ENCODE data around the gene PADI6. TPM values are rescaled to one million over a fixed set of nuclear protein-coding genes. Genes with fewer than 3 reads are reported as not detected.

Gene PADI6
- total RNA-seq, 1 donor from 2014 or later = not detected

DNA sequence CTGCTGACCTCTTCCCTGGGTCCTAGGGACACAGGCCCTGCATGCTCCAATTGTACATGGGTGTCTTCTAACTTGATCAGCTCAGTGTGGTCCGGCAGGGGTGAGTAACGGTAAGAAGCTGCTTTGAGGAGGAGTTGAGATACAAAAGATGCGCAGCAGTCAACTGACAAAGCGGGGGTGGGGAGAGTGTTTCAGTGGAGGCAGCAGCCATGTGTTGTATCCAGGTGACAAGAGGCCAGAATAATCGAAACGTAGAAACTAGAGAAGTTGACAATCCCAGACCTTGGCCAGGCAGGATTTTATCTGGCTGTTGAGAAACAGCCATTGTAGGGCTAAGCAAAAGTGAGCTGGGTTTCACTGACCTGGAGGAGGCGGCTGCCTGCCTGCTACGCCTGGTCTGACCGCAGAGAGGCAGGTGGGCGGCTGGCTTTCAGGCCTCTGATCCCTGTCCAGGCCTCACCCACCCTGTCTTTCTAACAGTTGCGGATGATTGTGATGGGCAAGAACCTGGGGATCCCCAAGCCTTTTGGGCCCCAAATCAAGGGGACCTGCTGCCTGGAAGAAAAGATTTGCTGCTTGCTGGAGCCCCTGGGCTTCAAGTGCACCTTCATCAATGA lies 28.8 kb downstream of the PADI6 start:
- Mint-ChIP-seq H3K36me3 (ENCODE audit: low read depth) (no peaks in the 10 kb centered on the region), H3K9me3 (no peaks in the 10 kb centered on the region), H3K27me3 (ENCODE audit: low read depth) (no peaks in the 10 kb centered on the region), H3K4me3 (no peak overlapping the region), H3K4me1 (peaks cover 4% of the 10 kb centered on the region), H3K27ac (ENCODE audit: unreplicated experiment) (no peak overlapping the region)
- TF ChIP-seq, protein P1, sequence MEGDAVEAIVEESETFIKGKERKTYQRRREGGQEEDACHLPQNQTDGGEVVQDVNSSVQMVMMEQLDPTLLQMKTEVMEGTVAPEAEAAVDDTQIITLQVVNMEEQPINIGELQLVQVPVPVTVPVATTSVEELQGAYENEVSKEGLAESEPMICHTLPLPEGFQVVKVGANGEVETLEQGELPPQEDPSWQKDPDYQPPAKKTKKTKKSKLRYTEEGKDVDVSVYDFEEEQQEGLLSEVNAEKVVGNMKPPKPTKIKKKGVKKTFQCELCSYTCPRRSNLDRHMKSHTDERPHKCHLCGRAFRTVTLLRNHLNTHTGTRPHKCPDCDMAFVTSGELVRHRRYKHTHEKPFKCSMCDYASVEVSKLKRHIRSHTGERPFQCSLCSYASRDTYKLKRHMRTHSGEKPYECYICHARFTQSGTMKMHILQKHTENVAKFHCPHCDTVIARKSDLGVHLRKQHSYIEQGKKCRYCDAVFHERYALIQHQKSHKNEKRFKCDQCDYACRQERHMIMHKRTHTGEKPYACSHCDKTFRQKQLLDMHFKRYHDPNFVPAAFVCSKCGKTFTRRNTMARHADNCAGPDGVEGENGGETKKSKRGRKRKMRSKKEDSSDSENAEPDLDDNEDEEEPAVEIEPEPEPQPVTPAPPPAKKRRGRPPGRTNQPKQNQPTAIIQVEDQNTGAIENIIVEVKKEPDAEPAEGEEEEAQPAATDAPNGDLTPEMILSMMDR (conservative IDR thresholded peaks at IDR 0.05) = no peak
- DNase-seq (ENCODE audit: low read depth, low spot score) = no peak

DNA sequence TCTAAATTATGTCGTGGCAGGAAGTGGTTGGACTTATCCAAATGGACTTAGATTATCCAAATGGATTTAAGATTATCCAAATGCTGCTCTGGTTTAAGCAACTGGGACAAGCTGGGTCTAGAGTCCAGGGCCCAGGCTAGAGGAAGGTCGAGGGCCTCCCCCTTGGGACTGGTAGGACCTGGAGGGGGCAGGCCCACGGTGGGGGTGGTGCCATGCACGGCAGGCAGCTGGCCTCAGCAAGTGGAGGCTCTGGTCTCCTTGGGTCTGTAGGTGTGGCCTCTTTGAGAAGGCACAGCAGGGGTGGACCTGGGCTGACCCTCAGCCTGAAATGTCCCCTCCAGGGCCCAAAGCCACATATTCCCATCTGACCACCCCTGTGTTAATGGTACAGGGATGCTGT lies 29.8 kb downstream of the PADI6 start:
- TF ChIP-seq, protein P1 (conservative IDR thresholded peaks at IDR 0.05) = no peak
- Mint-ChIP-seq H3K9me3 (no peaks in the 10 kb centered on the region), H3K36me3 (ENCODE audit: low read depth) (no peaks in the 10 kb centered on the region), H3K27me3 (ENCODE audit: low read depth) (no peaks in the 10 kb centered on the region), H3K4me1 (peaks cover 4% of the 10 kb centered on the region), H3K27ac (ENCODE audit: unreplicated experiment) (no peak overlapping the region), H3K4me3 (no peak overlapping the region)
- no peak for DNase-seq (ENCODE audit: low read depth, low spot score)

DNA sequence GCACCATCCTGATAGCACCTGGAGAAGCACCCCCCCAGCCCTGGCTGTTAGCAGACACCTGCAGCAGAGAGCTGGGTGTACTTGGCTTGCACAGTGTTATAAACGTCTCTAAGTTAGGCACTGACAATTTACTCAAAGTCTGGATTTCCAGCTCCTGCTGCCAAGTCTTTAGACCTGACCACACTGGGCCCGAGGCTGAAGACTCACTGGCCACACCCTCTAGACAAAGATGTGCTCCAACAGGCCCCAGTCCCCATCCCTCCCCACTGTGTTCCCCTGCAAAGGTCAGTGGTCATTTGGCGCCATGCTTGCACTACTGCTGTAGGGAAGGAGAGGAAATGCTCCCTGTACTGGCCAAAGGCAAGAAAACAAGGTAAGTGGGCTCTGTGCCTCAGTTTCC lies 31.1 kb downstream of the PADI6 start:
- H3K27me3 Mint-ChIP-seq (ENCODE audit: low read depth) = no peaks in the 10 kb centered on the region
- peak overlapping the region; percentile 56 for H3K4me3 Mint-ChIP-seq
- peaks cover 3% of the 10 kb centered on the region for H3K36me3 Mint-ChIP-seq (ENCODE audit: low read depth)
- H3K4me1 Mint-ChIP-seq = peaks cover 4% of the 10 kb centered on the region
- TF ChIP-seq, protein P1 (conservative IDR thresholded peaks at IDR 0.05) = no peak
- no peak overlapping the region for H3K27ac Mint-ChIP-seq (ENCODE audit: unreplicated experiment)
- no peaks in the 10 kb centered on the region for H3K9me3 Mint-ChIP-seq
- no peak for DNase-seq (ENCODE audit: low read depth, low spot score)

DNA sequence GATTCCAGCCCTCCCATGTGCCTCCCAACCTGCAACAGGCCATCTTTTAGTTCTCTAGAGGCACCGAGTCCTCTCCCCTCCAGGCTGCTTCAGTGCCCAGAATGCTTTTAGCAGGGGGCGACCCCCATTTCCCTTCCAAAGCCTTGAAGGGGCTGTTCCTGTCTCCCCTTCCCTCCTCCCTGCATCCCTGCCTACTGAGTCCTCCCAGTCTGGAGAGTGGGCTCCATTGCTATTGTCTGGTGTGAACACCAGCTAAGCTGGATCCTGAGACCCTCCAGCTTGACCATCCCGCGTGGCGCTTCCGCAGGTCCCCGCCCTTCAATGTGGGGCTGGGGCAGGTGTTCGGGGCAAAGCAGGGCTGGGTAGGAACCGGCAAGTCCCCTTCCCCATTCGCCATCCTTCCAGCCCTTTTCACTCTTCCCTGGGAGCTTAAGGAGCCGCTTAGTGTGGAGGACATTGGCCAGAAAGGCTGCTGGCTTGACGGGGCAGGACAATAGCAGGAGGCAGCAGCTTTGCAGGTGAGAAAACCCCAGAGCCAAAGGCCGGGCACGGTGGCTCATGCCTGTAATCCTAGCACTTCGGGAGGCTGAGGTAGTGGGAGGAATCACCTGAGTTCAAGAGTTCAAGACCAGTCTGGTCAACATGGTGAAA lies 32.2 kb downstream of the PADI6 start:
- DNase-seq (ENCODE audit: low read depth, low spot score) = no peak
- peaks cover 10% of the 10 kb centered on the region for H3K36me3 Mint-ChIP-seq (ENCODE audit: low read depth)
- H3K27me3 Mint-ChIP-seq (ENCODE audit: low read depth) = no peaks in the 10 kb centered on the region
- H3K4me1 Mint-ChIP-seq = peaks cover 4% of the 10 kb centered on the region
- H3K27ac Mint-ChIP-seq (ENCODE audit: unreplicated experiment) = no peak overlapping the region
- H3K9me3 Mint-ChIP-seq = no peaks in the 10 kb centered on the region
- TF ChIP-seq, protein P1 (conservative IDR thresholded peaks at IDR 0.05) = no peak
- H3K4me3 Mint-ChIP-seq = peak overlapping the region; percentile 27

DNA sequence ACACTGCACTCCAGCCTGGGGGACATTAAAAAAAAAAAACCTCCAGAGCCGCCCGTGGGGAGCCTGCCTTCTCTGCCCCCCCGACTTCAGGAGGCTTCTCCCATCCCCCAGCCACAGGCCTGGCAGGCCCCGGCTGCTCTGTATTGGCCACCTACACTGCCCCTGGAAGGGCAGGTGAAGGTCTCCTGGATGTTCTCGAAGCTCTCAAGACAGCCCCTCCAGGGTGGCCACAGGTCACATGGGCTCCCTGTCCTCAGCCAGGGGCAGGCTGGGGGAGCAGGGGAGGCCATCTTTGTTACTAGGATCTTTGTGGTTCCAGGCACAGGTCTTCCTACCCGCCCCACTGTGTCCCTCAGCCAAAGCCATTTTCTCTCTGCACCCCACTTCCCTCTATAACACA lies 32.8 kb downstream of the PADI6 start:
- Mint-ChIP-seq H3K4me1 (peaks cover 4% of the 10 kb centered on the region), H3K4me3 (no peak overlapping the region), H3K27ac (ENCODE audit: unreplicated experiment) (no peak overlapping the region), H3K36me3 (ENCODE audit: low read depth) (peaks cover 10% of the 10 kb centered on the region), H3K9me3 (no peaks in the 10 kb centered on the region), H3K27me3 (ENCODE audit: low read depth) (no peaks in the 10 kb centered on the region)
- no peak for DNase-seq (ENCODE audit: low read depth, low spot score)
- TF ChIP-seq, protein P1 (conservative IDR thresholded peaks at IDR 0.05) = no peak
